ENCODE results near the gene FKBP8.

DNA sequence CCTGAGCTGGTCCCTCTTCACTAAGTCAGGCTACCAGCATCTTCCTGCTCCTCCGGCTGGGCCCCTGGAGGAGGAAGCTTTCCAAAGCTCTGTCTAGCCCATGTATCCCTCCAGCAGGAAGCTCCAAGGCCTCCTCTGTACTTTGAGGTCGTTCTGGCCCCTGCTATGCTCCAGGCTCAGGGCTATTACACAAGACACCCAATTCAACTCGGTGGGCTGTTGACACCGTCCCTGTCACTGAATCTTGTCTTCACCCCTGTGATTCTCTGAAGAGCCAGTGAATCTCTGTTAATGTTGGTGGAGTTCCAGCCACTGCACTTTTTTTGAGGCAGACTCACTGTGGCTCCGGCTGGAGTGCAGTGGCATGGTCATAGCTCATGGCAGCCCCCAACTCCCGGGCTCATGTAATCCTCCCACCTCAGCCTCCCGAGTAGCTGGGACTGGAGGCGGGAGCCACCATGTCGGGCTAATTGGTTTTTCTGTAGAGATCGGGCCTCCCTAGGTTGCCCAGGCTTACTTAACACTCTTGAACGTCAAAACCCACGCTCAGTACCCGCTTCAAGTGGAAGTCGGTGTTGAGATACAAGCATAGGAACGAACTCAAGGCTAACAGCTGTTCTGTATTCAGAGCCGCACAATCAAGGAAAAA, 44.7 kb upstream of the FKBP8 start:
- TF ChIP-seq, protein P1, sequence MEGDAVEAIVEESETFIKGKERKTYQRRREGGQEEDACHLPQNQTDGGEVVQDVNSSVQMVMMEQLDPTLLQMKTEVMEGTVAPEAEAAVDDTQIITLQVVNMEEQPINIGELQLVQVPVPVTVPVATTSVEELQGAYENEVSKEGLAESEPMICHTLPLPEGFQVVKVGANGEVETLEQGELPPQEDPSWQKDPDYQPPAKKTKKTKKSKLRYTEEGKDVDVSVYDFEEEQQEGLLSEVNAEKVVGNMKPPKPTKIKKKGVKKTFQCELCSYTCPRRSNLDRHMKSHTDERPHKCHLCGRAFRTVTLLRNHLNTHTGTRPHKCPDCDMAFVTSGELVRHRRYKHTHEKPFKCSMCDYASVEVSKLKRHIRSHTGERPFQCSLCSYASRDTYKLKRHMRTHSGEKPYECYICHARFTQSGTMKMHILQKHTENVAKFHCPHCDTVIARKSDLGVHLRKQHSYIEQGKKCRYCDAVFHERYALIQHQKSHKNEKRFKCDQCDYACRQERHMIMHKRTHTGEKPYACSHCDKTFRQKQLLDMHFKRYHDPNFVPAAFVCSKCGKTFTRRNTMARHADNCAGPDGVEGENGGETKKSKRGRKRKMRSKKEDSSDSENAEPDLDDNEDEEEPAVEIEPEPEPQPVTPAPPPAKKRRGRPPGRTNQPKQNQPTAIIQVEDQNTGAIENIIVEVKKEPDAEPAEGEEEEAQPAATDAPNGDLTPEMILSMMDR (IDR thresholded peaks at IDR 0.05; ENCODE audit: low read depth, low read length, missing input control), result no peak
- TF ChIP-seq, protein P2, sequence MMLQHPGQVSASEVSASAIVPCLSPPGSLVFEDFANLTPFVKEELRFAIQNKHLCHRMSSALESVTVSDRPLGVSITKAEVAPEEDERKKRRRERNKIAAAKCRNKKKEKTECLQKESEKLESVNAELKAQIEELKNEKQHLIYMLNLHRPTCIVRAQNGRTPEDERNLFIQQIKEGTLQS (IDR thresholded peaks at IDR 0.05), result no peak
- TF ChIP-seq YY1 (IDR thresholded peaks at IDR 0.05), result no peak
- TF ChIP-seq GABPA (IDR thresholded peaks at IDR 0.05 in 1 of 2, conservative IDR thresholded peaks at IDR 0.05 in 1 of 2), result no peak
- no peak for TF ChIP-seq FOXA2 (IDR thresholded peaks at IDR 0.05)
- TF ChIP-seq, protein P3, sequence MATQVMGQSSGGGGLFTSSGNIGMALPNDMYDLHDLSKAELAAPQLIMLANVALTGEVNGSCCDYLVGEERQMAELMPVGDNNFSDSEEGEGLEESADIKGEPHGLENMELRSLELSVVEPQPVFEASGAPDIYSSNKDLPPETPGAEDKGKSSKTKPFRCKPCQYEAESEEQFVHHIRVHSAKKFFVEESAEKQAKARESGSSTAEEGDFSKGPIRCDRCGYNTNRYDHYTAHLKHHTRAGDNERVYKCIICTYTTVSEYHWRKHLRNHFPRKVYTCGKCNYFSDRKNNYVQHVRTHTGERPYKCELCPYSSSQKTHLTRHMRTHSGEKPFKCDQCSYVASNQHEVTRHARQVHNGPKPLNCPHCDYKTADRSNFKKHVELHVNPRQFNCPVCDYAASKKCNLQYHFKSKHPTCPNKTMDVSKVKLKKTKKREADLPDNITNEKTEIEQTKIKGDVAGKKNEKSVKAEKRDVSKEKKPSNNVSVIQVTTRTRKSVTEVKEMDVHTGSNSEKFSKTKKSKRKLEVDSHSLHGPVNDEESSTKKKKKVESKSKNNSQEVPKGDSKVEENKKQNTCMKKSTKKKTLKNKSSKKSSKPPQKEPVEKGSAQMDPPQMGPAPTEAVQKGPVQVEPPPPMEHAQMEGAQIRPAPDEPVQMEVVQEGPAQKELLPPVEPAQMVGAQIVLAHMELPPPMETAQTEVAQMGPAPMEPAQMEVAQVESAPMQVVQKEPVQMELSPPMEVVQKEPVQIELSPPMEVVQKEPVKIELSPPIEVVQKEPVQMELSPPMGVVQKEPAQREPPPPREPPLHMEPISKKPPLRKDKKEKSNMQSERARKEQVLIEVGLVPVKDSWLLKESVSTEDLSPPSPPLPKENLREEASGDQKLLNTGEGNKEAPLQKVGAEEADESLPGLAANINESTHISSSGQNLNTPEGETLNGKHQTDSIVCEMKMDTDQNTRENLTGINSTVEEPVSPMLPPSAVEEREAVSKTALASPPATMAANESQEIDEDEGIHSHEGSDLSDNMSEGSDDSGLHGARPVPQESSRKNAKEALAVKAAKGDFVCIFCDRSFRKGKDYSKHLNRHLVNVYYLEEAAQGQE (IDR thresholded peaks at IDR 0.05), result no peak
- TF ChIP-seq HNF4G (IDR thresholded peaks at IDR 0.05), result no peak
